ENCODE data around the gene HINFP. TPM values are rescaled to one million over a fixed set of nuclear protein-coding genes. Genes with fewer than 3 reads are reported as not detected.
"Not testable (repeated sequence)": the region's sequence is repeated elsewhere in the genome, so short reads cannot be mapped to it uniquely, and the experiment has no call there.

The HINFP gene
- total RNA-seq, 1 experiment from 2014 or later, result 15.2 TPM

- Histone ChIP-seq H3K4me3 (no peak overlapping the region), H3K36me3 (no peaks in the 10 kb centered on the region), H3K27ac (no peak overlapping the region), H3K27me3 (no peaks in the 10 kb centered on the region), H3K4me1 (peaks cover 9% of the 10 kb centered on the region), H3K9me3 (replicated peaks) (no peaks in the 10 kb centered on the region)
- no peak for DNase-seq
Observed at GRCh38 chr11:119118946-119119345, 2.4 kb upstream of the HINFP start.

GRCh38 chr11:119120639-119121007, 757 bp upstream of the HINFP start:
- DNase-seq, result peak in 1 of 2 experiments; percentile 54
- H3K4me3 ChIP-seq, result peak overlapping the region; percentile 99

GRCh38 chr11:119121811-119122124, 388 bp downstream of the HINFP start:
- Histone ChIP-seq H3K27ac (peak overlapping the region; percentile 49; the same call in 1 of the 2 replicates), H3K36me3 (0 out of 2 replicates have a peak, but pooled peaks cover 2% of the 10 kb centered on the region), H3K27me3 (no peaks in the 10 kb centered on the region), H3K4me3 (peak overlapping the region; percentile 99), H3K4me1 (peaks cover 9% of the 10 kb centered on the region), H3K9me3 (replicated peaks) (no peaks in the 10 kb centered on the region)
- no peak for DNase-seq

More at GRCh38 chr11:119120639-119121007, 757 bp upstream of the HINFP start:
- Histone ChIP-seq H3K27me3 (no peaks in the 10 kb centered on the region), H3K4me1 (peaks cover 9% of the 10 kb centered on the region), H3K27ac (peak overlapping the region; percentile 70), H3K36me3 (0 out of 2 replicates have a peak, but pooled peaks cover 2% of the 10 kb centered on the region), H3K9me3 (replicated peaks) (no peaks in the 10 kb centered on the region)

GRCh38 chr11:119125821-119126220, 4.4 kb downstream of the HINFP start:
- no peaks in the 10 kb centered on the region for H3K9me3 ChIP-seq (replicated peaks)
- H3K27ac ChIP-seq, result no peak overlapping the region
- H3K4me1 ChIP-seq, result peaks cover 1% of the 10 kb centered on the region
- H3K36me3 ChIP-seq, result 0 out of 2 replicates have a peak, but pooled peaks cover 2% of the 10 kb centered on the region
- DNase-seq, result no peak
- H3K4me3 ChIP-seq, result no peak overlapping the region
- H3K27me3 ChIP-seq, result no peaks in the 10 kb centered on the region

GRCh38 chr11:119126675-119127268, 5.4 kb downstream of the HINFP start:
- H3K4me1 ChIP-seq, result no peaks in the 10 kb centered on the region
- 0 out of 2 replicates have a peak, but pooled peaks cover 2% of the 10 kb centered on the region for H3K36me3 ChIP-seq
- H3K27me3 ChIP-seq, result no peaks in the 10 kb centered on the region
- H3K27ac ChIP-seq, result no peak overlapping the region
- no peak for DNase-seq
- no peaks in the 10 kb centered on the region for H3K9me3 ChIP-seq (replicated peaks)
- no peak overlapping the region for H3K4me3 ChIP-seq

GRCh38 chr11:119130662-119131061, 9.3 kb downstream of the HINFP start:
- Histone ChIP-seq H3K4me1 (no peaks in the 10 kb centered on the region), H3K36me3 (peaks cover 7% of the 10 kb centered on the region), H3K4me3 (no peak overlapping the region), H3K27ac (no peak overlapping the region), H3K27me3 (no peaks in the 10 kb centered on the region), H3K9me3 (replicated peaks) (no peaks in the 10 kb centered on the region)
- no peak for DNase-seq

GRCh38 chr11:119134389-119134978, 13.1 kb downstream of the HINFP start:
- Histone ChIP-seq H3K4me1 (no peaks in the 10 kb centered on the region), H3K36me3 (peaks cover 7% of the 10 kb centered on the region), H3K4me3 (no peak overlapping the region), H3K27me3 (no peaks in the 10 kb centered on the region), H3K27ac (no peak overlapping the region), H3K9me3 (replicated peaks) (no peaks in the 10 kb centered on the region)
- no peak for DNase-seq

GRCh38 chr11:119139276-119139675, 17.9 kb downstream of the HINFP start:
- not testable (repeated sequence) for DNase-seq; H3K4me3 ChIP-seq; H3K4me1 ChIP-seq; H3K36me3 ChIP-seq; H3K27ac ChIP-seq; H3K9me3 ChIP-seq (replicated peaks); H3K27me3 ChIP-seq

GRCh38 chr11:119144825-119145486, 23.6 kb downstream of the HINFP start:
- Histone ChIP-seq H3K27me3 (peaks cover 2% of the 10 kb centered on the region; the same call in 1 of the 2 replicates), H3K36me3 (no peaks in the 10 kb centered on the region), H3K9me3 (replicated peaks) (no peaks in the 10 kb centered on the region), H3K27ac (no peak overlapping the region), H3K4me3 (no peak overlapping the region), H3K4me1 (no peaks in the 10 kb centered on the region; the same call in 1 of the 2 replicates)
- DNase-seq, result peak; percentile 70 to 76

GRCh38 chr11:119145551-119145950, 24.2 kb downstream of the HINFP start:
- Histone ChIP-seq H3K36me3 (no peaks in the 10 kb centered on the region), H3K9me3 (replicated peaks) (no peaks in the 10 kb centered on the region), H3K4me3 (no peak overlapping the region), H3K27me3 (peaks cover 8% of the 10 kb centered on the region; the same call in 1 of the 2 replicates), H3K4me1 (no peaks in the 10 kb centered on the region; the same call in 1 of the 2 replicates), H3K27ac (no peak overlapping the region)
- no peak for DNase-seq

GRCh38 chr11:119147604-119148333, 26.4 kb downstream of the HINFP start:
- peaks cover 11% of the 10 kb centered on the region; the same call in 1 of the 2 replicates for H3K27me3 ChIP-seq
- peak in 1 of 2 experiments; percentile 19 for DNase-seq
- H3K9me3 ChIP-seq (replicated peaks), result no peaks in the 10 kb centered on the region
- no peak overlapping the region for H3K4me3 ChIP-seq
- H3K36me3 ChIP-seq, result no peaks in the 10 kb centered on the region
- no peaks in the 10 kb centered on the region; the same call in 1 of the 2 replicates for H3K4me1 ChIP-seq
- no peak overlapping the region for H3K27ac ChIP-seq

- Histone ChIP-seq H3K36me3 (no peaks in the 10 kb centered on the region), H3K27me3 (peaks cover 13% of the 10 kb centered on the region; the same call in 1 of the 2 replicates), H3K9me3 (replicated peaks) (no peaks in the 10 kb centered on the region), H3K27ac (no peak overlapping the region), H3K4me1 (no peaks in the 10 kb centered on the region; the same call in 1 of the 2 replicates), H3K4me3 (peak overlapping the region; percentile 60)
- DNase-seq, result no peak
Observed at GRCh38 chr11:119148720-119149017, 27.3 kb downstream of the HINFP start.

GRCh38 chr11:119149018-119149785, 27.8 kb downstream of the HINFP start, which contains the start of gene ABCG4:
TSS of gene ABCG4 (plus strand) at chr11:119149052. CDS start at chr11:119149966, 914 bp downstream.
- peak within 1 kb of the TSS; percentile 60 for H3K4me3 ChIP-seq
- no peaks in the 10 kb centered on the region for H3K36me3 ChIP-seq
- H3K4me1 ChIP-seq, result no peaks in the 10 kb centered on the region; the same call in 1 of the 2 replicates
- H3K9me3 ChIP-seq (replicated peaks), result no peaks in the 10 kb centered on the region
- H3K27me3 ChIP-seq, result peaks cover 13% of the 10 kb centered on the region; the same call in 1 of the 2 replicates
- DNase-seq, result peak; percentile 30 to 37
- H3K27ac ChIP-seq, result no peak within 1 kb of the TSS

GRCh38 chr11:119149786-119150275, 28.5 kb downstream of the HINFP start:
- peaks cover 13% of the 10 kb centered on the region; the same call in 1 of the 2 replicates for H3K27me3 ChIP-seq
- no peaks in the 10 kb centered on the region for H3K9me3 ChIP-seq (replicated peaks)
- no peak overlapping the region for H3K27ac ChIP-seq
- no peaks in the 10 kb centered on the region for H3K36me3 ChIP-seq
- peak overlapping the region; percentile 60 for H3K4me3 ChIP-seq
- DNase-seq, result no peak
- H3K4me1 ChIP-seq, result no peaks in the 10 kb centered on the region; the same call in 1 of the 2 replicates
